Smooth muscle cell (in vitro differentiated cells): ENCODE results near the gene CLASP1. TPM values are rescaled to one million over a fixed set of nuclear protein-coding genes. Genes with fewer than 3 reads are reported as not detected.

ENCODE experiments used
- DNase-seq: peaks from one replicate; lab custom pipeline; 2025; ENCODE audit not compliant: unreplicated experiment; lab: John Stamatoyannopoulos, UW
- H2AFZ ChIP-seq: fragments of 200-600 bp; sonication (generic); 2 replicates; pipeline ENCODE4 v1.6.0; 2016; ENCODE audit warnings: antibody characterized with exemption, low read depth, mild to moderate bottlenecking
- H3F3A ChIP-seq: fragments of 200-600 bp; sonication (generic); 2 replicates; pipeline ENCODE4 v1.6.0; 2017; ENCODE audit warnings: antibody characterized with exemption, low read depth
- H3K27ac ChIP-seq: fragments of 200-600 bp; sonication (generic); 2 replicates; pipeline ENCODE4 v1.5.1; 2016; ENCODE audit warnings: low read depth, mild to moderate bottlenecking
- H3K27me3 ChIP-seq: fragments of 200-600 bp; sonication (generic); 2 replicates; pipeline ENCODE4 v1.6.1; 2016; ENCODE audit warnings: low read depth, mild to moderate bottlenecking
- H3K36me3 ChIP-seq: fragments of 200-600 bp; sonication (generic); 2 replicates; pipeline ENCODE4 v1.5.1; 2016; ENCODE audit warnings: low read depth
- H3K4me1 ChIP-seq: fragments of 200-600 bp; sonication (generic); 2 replicates; pipeline ENCODE4 v1.5.1; 2016; ENCODE audit warnings: low read depth
- H3K4me2 ChIP-seq: fragments of 200-600 bp; sonication (generic); 2 replicates; pipeline ENCODE4 v1.6.0; 2016; ENCODE audit warnings: mild to moderate bottlenecking
- H3K4me3 ChIP-seq: fragments of 200-600 bp; sonication (generic); 2 replicates; pipeline ENCODE4 v1.5.1; 2016; ENCODE audit warnings: mild to moderate bottlenecking
- H3K79me2 ChIP-seq: fragments of 200-600 bp; sonication (generic); 2 replicates; pipeline ENCODE4 v1.6.0; 2016; ENCODE audit warnings: low read depth, mild to moderate bottlenecking
- H3K9ac ChIP-seq: fragments of 200-600 bp; sonication (generic); 2 replicates; pipeline ENCODE4 v1.6.0; 2016; ENCODE audit warnings: low read depth
- H3K9me3 ChIP-seq: fragments of 200-600 bp; sonication (generic); replicated peaks from 2 replicates; pipeline ENCODE4 v1.5.1; 2016; ENCODE audit warnings: low read depth
- H4K20me1 ChIP-seq: fragments of 200-600 bp; sonication (generic); 2 replicates; pipeline ENCODE4 v1.6.0; 2016; ENCODE audit warnings: low read depth
- WGBS: methylation state at CpG from one replicate; pipeline ENCODE4 v1.1.7; 2016; ENCODE audit warnings: low lambda C conversion rate; 5-methylcytosine and 5-hydroxymethylcytosine counted together
- polyA plus RNA-seq: library from polyadenylated mRNA; unstranded; fragments of >200 nt; fragmentation: Nextera tagmentation; extraction: Ambion mirVana; gene quantifications from 2 replicates; pipeline ENCODE4 v1.2.1, GENCODE V29; 2016
- total RNA-seq: library from RNA; depleted of rRNA; stranded (reverse); fragments of >200 nt; gene quantifications from 2 replicates; pipeline ENCODE4 v1.2.3, GENCODE V29; 2014
- TF ChIP-seq, protein P1 (sequence below): fragments of 200-600 bp; sonication (generic); IDR thresholded peaks from 2 replicates; pipeline ENCODE4 v1.5.1; 2017; ENCODE audit warnings: borderline replicate concordance, mild to moderate bottlenecking, antibody characterized with exemption; ENCODE audit not compliant: insufficient read depth, poor library complexity, severe bottlenecking

Gene CLASP1
- total and polyA plus RNA-seq, 2 experiments from 2014 or later: 15.0 to 33.8 TPM

DNA sequence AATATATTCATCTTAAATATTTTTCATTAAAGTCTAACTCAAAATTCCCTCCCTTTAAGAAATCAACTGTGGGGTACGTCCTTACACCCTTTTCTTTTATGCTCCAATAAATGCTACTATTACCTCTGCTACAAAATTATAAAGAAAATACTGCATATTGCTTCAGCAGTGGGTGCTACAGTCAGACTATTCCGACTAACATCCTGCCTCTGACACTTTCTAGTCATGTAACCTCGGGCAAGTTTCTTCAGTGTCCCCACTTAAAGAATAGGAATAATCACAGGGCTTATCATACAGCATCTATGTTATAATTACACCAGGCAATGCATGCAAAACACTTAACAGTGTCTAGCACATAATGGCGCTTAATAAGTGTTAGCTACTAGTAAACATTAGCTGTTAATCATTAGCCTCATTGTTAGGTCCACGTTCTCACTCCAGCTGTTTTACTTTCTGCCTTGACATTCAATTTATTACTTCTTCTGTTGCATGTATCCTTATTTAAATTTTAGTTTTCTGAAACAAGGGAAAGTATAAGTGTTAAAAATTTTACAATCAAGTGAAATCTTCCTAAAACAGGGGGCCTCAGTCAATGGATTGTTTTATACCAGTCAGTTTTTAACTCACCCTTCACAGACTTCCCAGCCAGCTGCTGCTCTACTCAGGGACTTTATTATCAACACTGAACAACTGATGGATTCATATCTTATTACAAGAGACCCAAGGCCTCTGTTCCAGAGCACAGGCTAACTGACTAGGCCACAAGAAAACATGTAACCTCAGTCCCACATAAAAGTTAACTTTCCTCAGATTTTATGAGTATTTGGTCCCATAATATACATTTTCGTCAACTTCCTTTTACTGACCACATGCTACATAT, 54.0 kb downstream of the CLASP1 start:
- Histone ChIP-seq H3K27me3 (no peaks in the 10 kb centered on the region), H3K4me1 (peaks cover 6% of the 10 kb centered on the region), H3K36me3 (no peaks in the 10 kb centered on the region), H3K9me3 (no peaks in the 10 kb centered on the region), H3K79me2 (peaks cover 44% of the 10 kb centered on the region), H3K4me3 (no peak overlapping the region), H2AFZ (no peak overlapping the region), H3F3A (peaks cover 6% of the 10 kb centered on the region), H3K9ac (no peak overlapping the region), H3K27ac (no peak overlapping the region), H4K20me1 (peaks cover 98% of the 10 kb centered on the region), H3K4me2 (no peak overlapping the region)
- DNase-seq: no peak
- TF ChIP-seq, protein P1, sequence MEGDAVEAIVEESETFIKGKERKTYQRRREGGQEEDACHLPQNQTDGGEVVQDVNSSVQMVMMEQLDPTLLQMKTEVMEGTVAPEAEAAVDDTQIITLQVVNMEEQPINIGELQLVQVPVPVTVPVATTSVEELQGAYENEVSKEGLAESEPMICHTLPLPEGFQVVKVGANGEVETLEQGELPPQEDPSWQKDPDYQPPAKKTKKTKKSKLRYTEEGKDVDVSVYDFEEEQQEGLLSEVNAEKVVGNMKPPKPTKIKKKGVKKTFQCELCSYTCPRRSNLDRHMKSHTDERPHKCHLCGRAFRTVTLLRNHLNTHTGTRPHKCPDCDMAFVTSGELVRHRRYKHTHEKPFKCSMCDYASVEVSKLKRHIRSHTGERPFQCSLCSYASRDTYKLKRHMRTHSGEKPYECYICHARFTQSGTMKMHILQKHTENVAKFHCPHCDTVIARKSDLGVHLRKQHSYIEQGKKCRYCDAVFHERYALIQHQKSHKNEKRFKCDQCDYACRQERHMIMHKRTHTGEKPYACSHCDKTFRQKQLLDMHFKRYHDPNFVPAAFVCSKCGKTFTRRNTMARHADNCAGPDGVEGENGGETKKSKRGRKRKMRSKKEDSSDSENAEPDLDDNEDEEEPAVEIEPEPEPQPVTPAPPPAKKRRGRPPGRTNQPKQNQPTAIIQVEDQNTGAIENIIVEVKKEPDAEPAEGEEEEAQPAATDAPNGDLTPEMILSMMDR: no peak
- WGBS: 82% methylated on average over 6 of the region's 6 CpGs

DNA sequence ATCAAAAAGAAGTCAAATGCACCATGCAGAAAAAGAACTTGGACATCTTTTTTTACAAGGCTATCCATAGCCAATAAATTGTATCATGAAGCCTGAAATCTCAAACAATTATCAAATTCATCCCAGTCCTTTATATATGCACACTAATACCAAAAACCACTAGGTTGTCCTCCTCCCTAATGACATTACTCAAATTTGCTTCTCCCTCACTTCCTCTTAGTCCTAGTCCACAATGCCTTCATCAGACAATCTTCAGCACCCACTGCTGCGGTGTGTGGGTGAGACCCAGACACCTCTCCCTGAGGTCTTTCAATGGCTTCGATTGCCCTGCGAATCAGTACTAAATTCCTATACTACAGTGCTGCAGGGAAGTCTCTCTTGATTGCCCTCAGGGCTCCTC, 58.1 kb downstream of the CLASP1 start:
- H3K4me1 ChIP-seq: no peaks in the 10 kb centered on the region
- H3K27ac ChIP-seq: no peak overlapping the region
- TF ChIP-seq, protein P1: no peak
- no peak for DNase-seq
- peaks cover 98% of the 10 kb centered on the region for H4K20me1 ChIP-seq
- no peaks in the 10 kb centered on the region for H3F3A ChIP-seq
- H3K79me2 ChIP-seq: peaks cover 31% of the 10 kb centered on the region
- no peaks in the 10 kb centered on the region for H3K9me3 ChIP-seq
- H3K4me3 ChIP-seq: no peak overlapping the region
- no peak overlapping the region for H3K9ac ChIP-seq
- H3K36me3 ChIP-seq: no peaks in the 10 kb centered on the region
- no peaks in the 10 kb centered on the region for H3K27me3 ChIP-seq
- H2AFZ ChIP-seq: no peak overlapping the region
- no peak overlapping the region for H3K4me2 ChIP-seq
- WGBS: 97% methylated on average over 3 of the region's 3 CpGs

DNA sequence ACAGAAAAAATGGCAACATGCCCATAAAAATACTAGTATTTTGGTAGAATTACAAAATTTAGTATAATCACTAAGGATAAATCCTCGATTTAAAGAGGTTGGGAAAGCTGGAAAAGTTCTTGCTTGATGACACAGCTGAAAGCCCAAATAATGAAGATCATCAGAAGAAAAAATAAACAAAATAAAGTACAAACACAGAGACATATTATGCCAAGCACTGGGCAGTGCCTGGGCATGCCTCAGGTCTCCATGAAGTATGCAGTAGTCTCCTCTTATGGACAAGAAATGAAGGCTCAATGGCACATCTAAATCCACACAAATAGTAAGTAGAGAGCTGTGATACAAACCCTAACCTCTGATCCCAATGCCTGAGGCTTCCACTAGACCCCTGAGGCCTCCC, 60.9 kb downstream of the CLASP1 start:
- no peak overlapping the region for H3K4me2 ChIP-seq
- peaks cover 28% of the 10 kb centered on the region for H3K79me2 ChIP-seq
- TF ChIP-seq, protein P1: no peak
- H3K27me3 ChIP-seq: no peaks in the 10 kb centered on the region
- H3K4me1 ChIP-seq: no peaks in the 10 kb centered on the region
- peaks cover 100% of the 10 kb centered on the region for H4K20me1 ChIP-seq
- no peak for DNase-seq
- H3F3A ChIP-seq: no peaks in the 10 kb centered on the region
- no peaks in the 10 kb centered on the region for H3K36me3 ChIP-seq
- no peaks in the 10 kb centered on the region for H3K9me3 ChIP-seq
- H3K27ac ChIP-seq: no peak overlapping the region
- H2AFZ ChIP-seq: no peak overlapping the region
- H3K9ac ChIP-seq: no peak overlapping the region
- WGBS: 92% methylated on average over 1 of the region's 1 CpG
- no peak overlapping the region for H3K4me3 ChIP-seq
